Stimulated activated CD4-positive, alpha-beta T cell treated with anti-CD3 and anti-CD28 coated beads, TNF-alpha, amount 100 ng/mL, for 48 hours (primary cell): ENCODE data around the gene NANOS2.
A peak's percentile ranks its signal among the peaks of the same experiment; 100 is the strongest.
"Not testable (repeated sequence)": the region's sequence is repeated elsewhere in the genome, so short reads cannot be mapped to it uniquely, and the experiment has no call there.

ENCODE experiments used
- DNase-seq, 3 donors: peaks; one replicate each; pipeline ENCODE4 v3.0.0-alpha.2; 2020; ENCODE audit warnings: low read depth in 3 of 3

NANOS2 gene

DNA sequence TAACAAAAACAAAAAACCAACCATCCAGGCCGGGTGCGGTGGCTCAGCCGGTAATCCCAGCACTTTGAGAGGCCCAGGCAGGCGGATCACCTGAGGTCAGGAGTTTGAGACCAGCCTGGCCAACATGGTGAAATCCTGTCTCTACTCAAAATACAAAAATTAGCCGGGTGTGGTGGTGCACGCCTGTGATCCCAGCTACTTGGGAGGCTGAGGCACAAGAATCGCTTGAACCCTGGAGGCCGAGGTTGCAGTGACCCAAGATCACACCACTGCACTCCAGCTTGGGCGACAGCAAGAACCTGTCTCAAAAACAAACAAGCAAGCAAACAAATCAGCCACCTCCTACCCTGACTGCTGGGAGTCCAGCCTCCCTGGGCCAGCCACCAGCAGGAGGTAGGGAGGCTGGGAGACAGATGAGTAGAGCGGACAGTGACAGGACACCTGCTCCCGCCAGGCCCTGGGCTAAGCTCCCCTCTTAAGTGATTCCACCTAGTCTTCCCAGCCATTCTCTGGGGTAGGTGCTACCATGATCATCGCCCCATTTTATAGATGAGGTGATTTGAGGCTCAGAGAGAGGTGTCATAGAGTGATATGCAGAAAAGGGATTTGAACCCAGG, 18.5 kb downstream of the NANOS2 start:
- DNase-seq = not testable (repeated sequence)

GRCh38 chr19:45895519-45895972, 19.0 kb downstream of the NANOS2 start:
- no peak for DNase-seq

GRCh38 chr19:45890877-45891276, 23.7 kb downstream of the NANOS2 start:
- DNase-seq = no peak

GRCh38 chr19:45889210-45889885, 25.2 kb downstream of the NANOS2 start:
- no peak for DNase-seq

- DNase-seq = no peak
Measured at GRCh38 chr19:45887200-45887710, 27.3 kb downstream of the NANOS2 start.

- peak; percentile 78 to 89 (median 86) for DNase-seq
Measured at GRCh38 chr19:45886427-45887199, 28.0 kb downstream of the NANOS2 start.

DNA sequence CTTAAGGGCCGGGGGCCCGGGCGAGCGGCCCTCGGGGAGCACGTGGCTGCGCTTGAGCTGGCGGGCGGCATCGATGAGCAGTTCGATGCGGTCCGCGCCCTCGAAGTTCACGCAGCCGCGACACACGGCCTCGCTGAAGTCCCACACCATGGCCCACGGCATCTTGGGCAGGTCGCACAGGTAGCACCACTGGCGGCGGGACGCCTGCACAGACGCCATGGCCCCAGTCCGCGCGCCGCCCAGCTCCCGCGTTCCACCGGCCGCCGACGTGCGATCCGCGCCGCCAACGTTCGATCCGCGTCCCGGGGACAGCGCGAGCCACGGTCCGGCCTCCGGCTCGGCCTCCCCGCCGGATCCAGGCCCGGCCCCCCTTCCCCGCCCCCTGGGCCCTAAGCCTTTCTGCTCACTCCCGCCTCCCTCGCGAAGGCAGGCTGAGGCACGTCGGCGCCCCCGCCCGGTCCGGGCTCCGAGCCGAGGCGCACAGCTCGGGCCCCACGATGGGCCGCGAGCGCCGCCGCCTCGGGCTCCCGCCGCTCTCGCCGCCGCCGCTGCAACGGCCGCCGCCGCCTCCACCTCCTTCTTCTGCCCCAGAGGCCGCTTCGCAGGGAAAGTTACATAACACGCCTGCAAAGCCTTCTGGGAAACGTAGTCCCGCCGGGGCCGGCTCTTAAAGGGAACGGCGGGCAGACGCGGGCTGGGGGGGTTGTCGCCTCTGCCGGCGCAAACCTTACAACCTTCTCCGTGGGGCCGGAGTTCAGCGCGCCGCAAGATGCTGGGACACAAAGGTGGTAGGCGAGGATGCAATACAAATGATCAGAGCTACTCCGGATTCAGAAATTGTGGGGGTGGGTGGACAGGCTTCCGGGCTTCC, 28.8 kb downstream of the NANOS2 start, which contains the start of gene IRF2BP1:
IRF2BP1 (minus strand) TSS at position 586 of the 871 bp plus-strand sequence; CDS start at position 219, 367 bp downstream.
- DNase-seq = peak; percentile 78 to 84 (median 78)

DNA sequence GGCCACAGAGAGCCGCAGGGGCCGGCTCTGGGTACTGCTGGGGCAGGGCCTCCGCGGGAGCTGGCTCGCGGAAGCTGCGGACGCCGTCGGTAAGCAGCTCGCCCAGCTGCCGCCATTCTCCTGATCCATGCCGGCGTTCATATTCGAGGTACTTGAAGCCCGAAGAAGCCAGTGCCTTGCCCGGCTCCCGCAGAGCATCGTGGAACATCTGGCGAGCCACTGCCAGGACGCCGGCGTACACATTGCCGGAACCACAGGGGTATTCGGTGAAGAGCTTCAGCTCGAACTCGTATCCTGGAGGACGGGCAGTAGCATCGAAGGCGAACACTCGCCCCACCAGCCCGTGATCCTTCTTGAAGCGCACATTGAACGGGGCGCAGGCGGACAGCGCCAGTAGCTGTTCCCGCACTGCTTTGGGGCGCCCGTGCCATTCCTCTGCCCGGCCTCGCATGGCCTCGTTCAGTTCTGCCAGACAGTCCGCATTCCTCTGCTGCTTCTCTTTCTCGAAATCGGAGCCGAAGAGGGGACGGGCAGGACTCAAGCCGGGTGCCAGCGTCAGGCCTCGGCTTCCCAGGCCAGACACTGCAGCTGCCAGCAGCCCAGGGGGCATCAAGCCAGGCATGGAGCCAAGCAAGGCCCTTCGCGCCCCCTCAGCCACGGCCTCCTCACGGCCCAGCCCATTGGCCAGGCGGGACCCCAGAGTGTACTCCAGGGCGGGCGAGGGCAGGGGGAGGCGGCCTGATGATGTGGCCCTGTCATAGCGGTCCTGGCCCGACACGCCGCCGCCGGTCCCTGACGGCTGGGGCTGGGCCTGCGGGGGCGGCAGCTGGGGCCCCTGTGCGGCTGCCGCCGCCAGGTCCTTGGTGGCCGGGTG, 29.7 kb downstream of the NANOS2 start:
- DNase-seq = no peak

DNA sequence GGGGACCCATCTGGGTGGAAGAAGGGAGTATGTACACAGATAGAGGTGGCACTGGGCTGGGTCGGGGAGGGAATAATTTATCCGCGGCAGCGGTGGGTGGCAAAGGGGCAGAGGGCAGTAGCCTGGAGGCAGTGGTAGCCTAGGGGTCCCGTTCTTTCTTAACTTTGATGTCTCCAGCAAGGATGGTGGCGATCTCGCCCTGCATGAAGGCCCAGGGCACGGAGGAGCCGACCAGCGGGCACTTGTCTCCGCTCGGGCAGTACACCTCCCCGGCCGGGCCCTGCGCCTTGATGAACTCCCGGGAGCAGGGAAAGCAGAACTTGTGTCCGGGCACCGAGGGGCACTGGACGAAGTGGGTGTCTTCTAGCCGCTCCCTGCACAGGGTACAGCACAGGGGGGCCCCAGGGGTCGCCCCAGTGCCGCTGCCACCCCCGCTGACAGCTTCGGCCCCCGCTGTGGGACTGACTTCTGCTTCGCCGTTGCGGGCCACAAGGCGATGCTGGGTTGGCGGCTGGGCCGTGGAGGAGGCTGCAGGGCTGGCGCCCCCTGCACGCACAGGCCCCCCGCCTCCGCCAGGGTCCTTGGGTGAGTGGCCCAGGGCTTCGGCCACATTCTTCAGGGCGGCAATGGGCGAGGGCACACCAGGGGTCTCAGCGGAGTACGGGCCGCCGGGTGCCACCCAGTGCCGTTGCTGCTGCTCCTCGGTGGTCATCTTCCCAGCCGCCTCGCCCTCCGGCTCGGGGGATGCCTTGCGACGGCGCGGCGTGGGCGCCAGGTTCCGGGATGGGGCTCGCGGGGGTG, 30.5 kb downstream of the NANOS2 start:
- DNase-seq = no peak

GRCh38 chr19:45883586-45883880, 31.0 kb downstream of the NANOS2 start:
- DNase-seq = no peak

DNA sequence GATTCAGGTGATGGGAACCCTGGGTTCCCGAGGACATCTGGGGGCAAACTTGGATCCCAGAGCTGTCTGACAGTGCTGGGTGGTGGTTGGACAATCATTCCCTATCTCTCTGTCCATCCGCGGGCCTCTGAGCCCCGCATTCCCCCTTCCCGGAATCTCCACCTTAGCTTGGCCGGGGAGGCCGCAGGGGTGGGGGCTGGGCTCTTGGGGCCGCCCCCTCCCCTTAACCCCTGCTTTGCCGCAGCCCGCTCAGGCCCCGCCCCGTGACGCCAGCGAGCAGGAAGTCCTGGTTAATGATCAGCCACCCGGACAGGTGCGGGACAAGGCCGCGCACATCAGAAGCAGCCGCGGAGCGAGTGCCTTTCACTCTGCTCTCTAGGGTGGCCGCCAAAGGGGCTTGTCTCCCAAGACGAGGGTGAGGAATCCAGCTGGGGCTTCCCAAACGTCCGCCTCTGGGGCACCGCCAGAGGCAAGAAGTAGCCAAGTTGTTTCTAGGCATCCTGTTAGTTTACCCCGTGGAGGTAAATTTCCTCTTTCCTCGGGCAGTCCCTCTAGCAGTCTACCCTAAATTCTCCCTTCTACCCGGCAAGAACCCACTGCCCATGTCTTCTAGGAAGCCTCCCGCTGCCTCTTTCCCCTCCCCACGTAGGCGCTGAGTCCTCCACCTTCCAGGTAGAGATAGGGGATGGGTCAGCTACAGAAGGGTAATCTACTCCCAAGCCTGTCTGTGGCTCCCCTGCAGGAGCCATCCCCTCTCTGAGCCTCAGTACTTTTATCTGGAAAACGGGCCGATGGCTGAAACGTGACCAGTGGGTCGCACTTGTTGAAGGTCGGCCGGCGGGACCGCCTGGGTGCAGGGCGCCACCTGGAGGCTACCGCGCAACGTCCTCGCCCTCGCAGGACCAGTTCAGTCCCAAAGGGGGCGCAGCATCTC, 31.7 kb downstream of the NANOS2 start:
- DNase-seq = peak; percentile 72 to 83 (median 78)

DNA sequence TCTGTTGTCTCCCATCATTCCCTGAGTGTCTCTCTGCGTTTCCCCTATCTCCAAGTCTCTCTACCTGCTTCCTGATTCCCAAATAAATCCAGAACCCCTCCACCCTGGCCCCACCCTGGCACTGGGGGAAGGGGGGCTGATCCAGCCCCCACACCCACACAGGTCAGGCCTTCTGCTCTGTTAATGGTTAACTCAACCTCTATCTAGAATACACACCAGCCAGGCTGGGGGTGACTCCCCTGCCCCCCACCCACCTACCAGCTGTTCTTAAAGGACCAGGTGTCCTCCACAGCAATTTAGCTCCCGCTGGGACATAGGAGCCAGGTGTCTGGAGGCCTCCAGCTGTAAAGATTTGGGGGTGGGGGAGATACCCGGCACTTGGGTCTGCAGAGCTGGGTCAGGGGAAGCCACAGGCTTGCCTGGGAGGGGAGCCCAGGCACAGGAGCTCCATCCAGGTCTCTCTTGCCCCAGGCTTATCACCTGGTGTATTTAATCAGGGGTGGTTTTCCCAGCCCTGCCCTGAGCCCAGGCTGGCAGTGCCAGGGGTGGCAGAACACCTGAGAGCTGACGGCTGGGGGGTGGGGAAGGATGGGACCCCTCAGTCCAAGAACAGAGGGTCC, 32.6 kb downstream of the NANOS2 start:
- no peak for DNase-seq

DNA sequence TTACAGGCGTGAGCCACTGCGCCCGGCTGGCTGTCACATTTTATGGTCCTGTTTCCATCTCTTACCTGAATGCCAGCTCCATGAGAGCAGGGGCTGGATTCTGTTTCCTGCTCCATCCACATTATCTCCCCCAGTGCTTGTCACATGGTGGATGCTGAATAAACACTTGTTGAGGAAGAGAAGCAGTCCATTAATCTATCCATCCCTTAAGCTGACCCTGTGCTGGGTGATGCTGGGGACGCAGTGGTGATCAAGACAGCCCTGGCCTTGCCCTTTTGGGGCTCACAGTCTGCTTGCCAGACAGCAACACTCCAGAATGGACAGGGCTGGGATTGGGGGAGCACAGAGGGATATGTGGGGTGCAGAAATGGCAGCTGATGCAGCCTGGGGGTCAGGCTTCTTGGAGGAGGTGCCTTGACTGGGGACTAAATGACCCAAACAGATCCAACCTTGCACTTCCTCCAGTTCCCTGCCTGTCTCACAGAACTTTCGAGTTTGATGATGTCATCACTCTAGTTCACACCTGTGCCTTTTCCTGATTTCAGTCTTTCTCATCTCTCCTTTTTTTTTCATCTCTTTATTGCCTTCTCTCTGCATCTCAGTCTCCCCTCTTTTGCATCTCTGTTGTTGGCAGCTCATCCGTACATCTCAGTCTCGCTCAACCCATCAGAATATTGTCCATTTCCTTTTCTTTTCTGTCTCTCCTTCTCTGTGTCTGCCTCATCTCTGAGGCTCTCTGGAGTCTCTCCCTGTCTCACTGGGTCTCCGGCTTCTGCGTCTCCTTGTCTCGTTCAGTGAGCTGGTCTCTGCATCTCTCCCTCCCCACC, 33.3 kb downstream of the NANOS2 start:
- no peak for DNase-seq

- DNase-seq = no peak
Measured at GRCh38 chr19:45879971-45880370, 34.6 kb downstream of the NANOS2 start.

DNA sequence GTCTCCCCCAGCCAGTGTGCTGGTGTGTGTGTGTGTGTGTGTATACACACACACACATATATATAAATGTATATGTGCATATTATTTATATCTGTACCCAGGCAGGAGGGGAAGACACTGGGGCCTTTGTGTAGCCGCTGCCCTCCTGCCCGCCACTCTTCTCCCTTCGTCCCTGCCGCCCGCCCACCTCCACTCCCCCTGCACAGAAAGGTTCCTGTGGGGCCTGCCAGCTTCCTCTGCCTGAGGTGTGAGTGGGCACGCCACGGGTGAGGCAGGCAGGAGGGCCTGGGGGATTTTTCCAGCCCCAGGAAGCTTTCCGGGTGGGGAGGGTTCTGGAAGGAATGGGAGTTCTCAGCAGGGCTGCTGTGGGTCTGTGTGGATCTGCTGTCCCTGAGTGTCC, 35.5 kb downstream of the NANOS2 start:
- DNase-seq = no peak

GRCh38 chr19:45878043-45878794, 36.4 kb downstream of the NANOS2 start:
- DNase-seq = no peak
